PC-3 (cell line): ENCODE measurements around the gene MKX. TPM values are rescaled to one million over a fixed set of nuclear protein-coding genes. Genes with fewer than 3 reads are reported as not detected.

ENCODE experiments used
- ATAC-seq: fragments of 200-7000 bp; cut with Tn5 transposase; 2 replicates; pipeline ENCODE4 v1.9.1; 2020; ENCODE audit warnings: mild to moderate bottlenecking, moderate library complexity
- BruUV-seq: library from RNA; stranded (reverse); fragments of 400-500 nt; replicated peaks from 2 replicates; lab custom pipeline; 2021; lab: Mats Ljungman, UMichigan
- CTCF ChIA-PET: fragments of 300-600 bp; sonication (Branson Sonifier 250); formaldehyde crosslinking; loops from one replicate; lab custom pipeline; 2022; ENCODE audit warnings: antibody characterized with exemption; lab: Charles Lee
- POLR2A ChIA-PET: fragments of 300-600 bp; sonication (Branson Sonifier 250); formaldehyde crosslinking; loops from one replicate; lab custom pipeline; 2022; ENCODE audit warnings: antibody characterized with exemption; ENCODE audit not compliant: unreplicated experiment; lab: Charles Lee
- DNase-seq: peaks from one replicate; pipeline ENCODE4 v3.0.0-alpha.2; 2015
- H2AFZ ChIP-seq: fragments of 300-600 bp; sonication (generic); 2 replicates; pipeline ENCODE4 v1.6.0; 2016; ENCODE audit warnings: antibody characterized with exemption, low read length
- H3F3A ChIP-seq: fragments of 300-600 bp; sonication (generic); one replicate; pipeline ENCODE4 v1.6.0; 2017; ENCODE audit warnings: antibody characterized with exemption, low read length, control low read depth, mild to moderate bottlenecking; ENCODE audit not compliant: unreplicated experiment
- H3K27ac ChIP-seq: fragments of 300-600 bp; sonication (generic); 2 replicates; pipeline ENCODE4 v1.5.1; 2016; ENCODE audit warnings: mild to moderate bottlenecking, low read length
- H3K27me3 ChIP-seq: fragments of 300-600 bp; sonication (generic); 2 replicates; pipeline ENCODE4 v1.6.1; 2016; ENCODE audit warnings: low read length, mixed read lengths
- H3K36me3 ChIP-seq: fragments of 300-600 bp; sonication (generic); 2 replicates; pipeline ENCODE4 v1.6.1; 2016; ENCODE audit warnings: low read depth, mixed run types, low read length, mixed read lengths
- H3K4me1 ChIP-seq: fragments of 300-600 bp; sonication (generic); 2 replicates; pipeline ENCODE4 v1.5.1; 2016; ENCODE audit warnings: low read length; ENCODE audit not compliant: insufficient read depth
- H3K4me2 ChIP-seq: fragments of 300-600 bp; sonication (generic); 2 replicates; pipeline ENCODE4 v1.6.0; 2016; ENCODE audit warnings: low read length
- H3K4me3 ChIP-seq: fragments of 300-600 bp; sonication (generic); 2 replicates; pipeline ENCODE4 v1.5.1; 2016; ENCODE audit warnings: mild to moderate bottlenecking, low read length, mixed read lengths
- H3K79me2 ChIP-seq: fragments of 300-600 bp; sonication (generic); 2 replicates; pipeline ENCODE4 v1.6.1; 2017; ENCODE audit warnings: low read length, mixed read lengths
- H3K9ac ChIP-seq: fragments of 300-600 bp; sonication (generic); 2 replicates; pipeline ENCODE4 v1.6.0; 2016; ENCODE audit warnings: mild to moderate bottlenecking, low read length
- H3K9me2 ChIP-seq: fragments of 300-600 bp; sonication (generic); replicated peaks from 2 replicates; pipeline ENCODE4 v1.6.1; 2016; ENCODE audit warnings: mixed run types, low read length, mixed read lengths
- H3K9me3 ChIP-seq: fragments of 300-600 bp; sonication (generic); 2 replicates; pipeline ENCODE4 v1.6.1; 2016; ENCODE audit warnings: low read length, mixed read lengths
- H4K20me1 ChIP-seq: fragments of 300-600 bp; sonication (generic); 2 replicates; pipeline ENCODE4 v1.6.1; 2016; ENCODE audit warnings: low read length, mixed read lengths
- CTCF ChIP-seq: fragments of 300-600 bp; sonication (generic); conservative IDR thresholded peaks from 2 replicates; pipeline ENCODE4 v1.5.1; 2017; ENCODE audit warnings: antibody characterized with exemption, low read depth, mild to moderate bottlenecking, low read length
- EZH2 ChIP-seq: fragments of 300-600 bp; sonication (generic); IDR thresholded peaks from one replicate; pipeline ENCODE4 v1.6.1; 2017; ENCODE audit warnings: antibody characterized with exemption, mild to moderate bottlenecking, low read length; ENCODE audit not compliant: unreplicated experiment
- EZH2phosphoT487 ChIP-seq: fragments of 300-600 bp; sonication (generic); IDR thresholded peaks from 2 replicates; pipeline ENCODE4 v1.6.1; 2018; ENCODE audit warnings: mild to moderate bottlenecking, antibody characterized with exemption, low read length, borderline replicate concordance
- intact Hi-C: fragments of 100-400 bp; cut with micrococcal nuclease; formaldehyde crosslinking; loops from 2 replicates; pipeline ENCODE4 v1.9.0; 2023
- total RNA-seq: library from RNA; depleted of rRNA; stranded (reverse); fragments of >200 nt; gene quantifications from 2 replicates; pipeline ENCODE4 v1.2.3, GENCODE V29; 2014

The MKX gene
- total RNA-seq, 1 experiment from 2014 or later, result 3.5 TPM

- ATAC-seq (peak; percentile 48), DNase-seq (peak; percentile 75)
- no peaks in the 10 kb centered on the region for H3K9me2 ChIP-seq
- no peaks in the 10 kb centered on the region for H4K20me1 ChIP-seq
- no peaks in the 10 kb centered on the region for H3K36me3 ChIP-seq
- no peaks in the 10 kb centered on the region for H3F3A ChIP-seq
- CTCF ChIA-PET, result interaction anchor here (0.6 to 1.2 kb wide), 4 partner anchors 84 to 439 kb away, joined by 3 read pairs; no protein-coding TSS in a partner anchor
- peak overlapping the region; percentile 68 for H3K27ac ChIP-seq
- peaks cover 16% of the 10 kb centered on the region; the same call in 1 of the 2 replicates for H3K4me1 ChIP-seq
- peak overlapping the region; percentile 99 for H3K4me2 ChIP-seq
- no peak for TF ChIP-seq EZH2
- TF ChIP-seq EZH2phosphoT487, result no peak
- peak; percentile 65 for TF ChIP-seq CTCF
- intact Hi-C loops, result loop anchor here (5.0 kb wide), 2 partner anchors 395 to 500 kb away; no protein-coding TSS in a partner anchor
- no peaks in the 10 kb centered on the region for H3K79me2 ChIP-seq
- H2AFZ ChIP-seq, result peak overlapping the region; percentile 91
- H3K27me3 ChIP-seq, result peaks cover 16% of the 10 kb centered on the region
- POLR2A ChIA-PET, result interaction anchor here (0.5 kb wide), 1 partner anchor 371 kb away, joined by 3 read pairs; no protein-coding TSS in a partner anchor
- H3K9ac ChIP-seq, result peak overlapping the region; percentile 76
- H3K4me3 ChIP-seq, result peak overlapping the region; percentile 86
- TSS peak; percentile 78 for BruUV-seq
- no peaks in the 10 kb centered on the region for H3K9me3 ChIP-seq
Observed at GRCh38 chr10:27742195-27743011, 3.2 kb downstream of the MKX start.

- no peak overlapping the region for H3K27ac ChIP-seq
- intact Hi-C loops, result loop anchor here (5.0 kb wide), 2 partner anchors 396 to 501 kb away; no protein-coding TSS in a partner anchor
- CTCF ChIA-PET, result interaction anchor here (0.6 kb wide), 2 partner anchors 83 to 313 kb away, joined by 3 to 4 read pairs; no protein-coding TSS in a partner anchor
Observed at GRCh38 chr10:27741173-27742091, 4.2 kb downstream of the MKX start.

More at GRCh38 chr10:27741173-27742091, 4.2 kb downstream of the MKX start:
- POLR2A ChIA-PET, result interaction anchor here (0.6 kb wide), 1 partner anchor 372 kb away, joined by 5 read pairs; no protein-coding TSS in a partner anchor
- Histone ChIP-seq H3K4me1 (peaks cover 16% of the 10 kb centered on the region; the same call in 1 of the 2 replicates), H3K79me2 (no peaks in the 10 kb centered on the region), H3K36me3 (no peaks in the 10 kb centered on the region), H2AFZ (peak overlapping the region; percentile 91; the same call in 1 of the 2 replicates), H3K9me3 (no peaks in the 10 kb centered on the region), H3K9ac (no peak overlapping the region), H3K9me2 (no peaks in the 10 kb centered on the region), H3K4me3 (peak overlapping the region; percentile 86), H3F3A (no peaks in the 10 kb centered on the region), H3K4me2 (peak overlapping the region; percentile 99), H3K27me3 (peaks cover 16% of the 10 kb centered on the region), H4K20me1 (no peaks in the 10 kb centered on the region)
- BruUV-seq, result TSS peak; percentile 7
- TF ChIP-seq EZH2phosphoT487 (no peak), EZH2 (no peak), CTCF (no peak)
- DNase-seq (no peak), ATAC-seq (no peak)
